ENCODE data around the gene DGKH. TPM values are rescaled to one million over a fixed set of nuclear protein-coding genes. Genes with fewer than 3 reads are reported as not detected.
"Not testable (repeated sequence)": the region's sequence is repeated elsewhere in the genome, so short reads cannot be mapped to it uniquely, and the experiment has no call there.

Gene DGKH
- polyA plus RNA-seq, 1 donor: 3.4 TPM

- no peak for DNase-seq
These were observed 27.1 kb downstream of the DGKH start for GRCh38 chr13:42075517-42075916.

- DNase-seq: no peak
These were observed 27.9 kb downstream of the DGKH start for GRCh38 chr13:42076309-42076713.

- no peak for DNase-seq
These were observed 29.8 kb downstream of the DGKH start for GRCh38 chr13:42078128-42078808.

GRCh38 chr13:42083138-42083770 is 34.8 kb downstream of the DGKH start:
- DNase-seq: no peak

GRCh38 chr13:42084722-42085121 is 36.3 kb downstream of the DGKH start:
- no peak for DNase-seq

- no peak for DNase-seq
These were observed 38.1 kb downstream of the DGKH start for GRCh38 chr13:42086582-42086981.

GRCh38 chr13:42094516-42095040 is 46.1 kb downstream of the DGKH start:
- DNase-seq: no peak

GRCh38 chr13:42096222-42096621 is 47.8 kb downstream of the DGKH start:
- not testable (repeated sequence) for DNase-seq

GRCh38 chr13:42099962-42100675 is 51.7 kb downstream of the DGKH start:
- DNase-seq: no peak

GRCh38 chr13:42100960-42101359 is 52.5 kb downstream of the DGKH start:
- no peak for DNase-seq

GRCh38 chr13:42101821-42102585 is 53.6 kb downstream of the DGKH start:
- DNase-seq: peak; percentile 5

- no peak for DNase-seq
These were observed 54.8 kb downstream of the DGKH start for GRCh38 chr13:42102961-42103865.

- no peak for DNase-seq
These were observed 58.5 kb downstream of the DGKH start for GRCh38 chr13:42106998-42107397.

GRCh38 chr13:42107421-42107820 is 59.0 kb downstream of the DGKH start:
- no peak for DNase-seq

GRCh38 chr13:42108217-42108616 is 59.8 kb downstream of the DGKH start:
- no peak for DNase-seq

GRCh38 chr13:42109957-42110356 is 61.5 kb downstream of the DGKH start:
- DNase-seq: no peak

- DNase-seq: peak; percentile 74
These were observed 62.1 kb downstream of the DGKH start for GRCh38 chr13:42110410-42111155.

- no peak for DNase-seq
These were observed 64.4 kb downstream of the DGKH start for GRCh38 chr13:42112864-42113263.

- peak; percentile 7 for DNase-seq
These were observed 65.0 kb downstream of the DGKH start for GRCh38 chr13:42113478-42113877.

GRCh38 chr13:42114278-42114677 is 65.8 kb downstream of the DGKH start:
- DNase-seq: no peak

GRCh38 chr13:42114912-42115311 is 66.5 kb downstream of the DGKH start:
- DNase-seq: no peak

Data from hindlimb muscle (tissue), 1 donor.